Small intestine (tissue), 7 donors: ENCODE data around the gene STX10. TPM values are rescaled to one million over a fixed set of nuclear protein-coding genes. Genes with fewer than 3 reads are reported as not detected.

Source experiments
- DNase-seq, 2 donors: peaks; one replicate each; pipeline versions ENCODE4 v3.0.0 to v3.0.0-alpha.2; 2013
- FAIRE-seq: peaks from 2 replicates; lab custom pipeline; 2012; peaks lifted over from hg19 to GRCh38; lab: Jason Lieb, UNC
- H3K27ac ChIP-seq, 3 donors: one replicate each; pipeline ENCODE4 v1.5.1; 2013; ENCODE audit warnings: low read length in 2 of 3, mild to moderate bottlenecking in 2 of 3, control low read depth in 1 of 3, inconsistent platforms in 1 of 3, low read depth in 1 of 3, moderate library complexity in 1 of 3
- H3K27me3 ChIP-seq, 3 donors: one replicate each; pipeline ENCODE4 v1.6.1; 2013; ENCODE audit warnings: low read length in 3 of 3, inconsistent platforms in 1 of 3; ENCODE audit not compliant: control insufficient read depth in 3 of 3, insufficient read depth in 3 of 3
- H3K36me3 ChIP-seq, 3 donors: one replicate each; pipeline ENCODE4 v1.6.1; 2013; ENCODE audit warnings: low read length in 3 of 3, inconsistent platforms in 1 of 3, low read depth in 1 of 3, mild to moderate bottlenecking in 1 of 3, moderate library complexity in 1 of 3; ENCODE audit not compliant: control insufficient read depth in 3 of 3, insufficient read depth in 2 of 3
- H3K4me1 ChIP-seq, 3 donors: one replicate each; pipeline ENCODE4 v1.6.1; 2013; ENCODE audit warnings: low read length in 2 of 3, inconsistent platforms in 1 of 3, low read depth in 1 of 3, mild to moderate bottlenecking in 1 of 3, moderate library complexity in 1 of 3; ENCODE audit not compliant: control insufficient read depth in 3 of 3, insufficient read depth in 2 of 3
- H3K4me3 ChIP-seq, 3 donors: one replicate each; pipeline ENCODE4 v1.5.1; 2013; ENCODE audit warnings: low read length in 3 of 3, control low read depth in 1 of 3, inconsistent platforms in 1 of 3, low read depth in 1 of 3, mild to moderate bottlenecking in 1 of 3, moderate library complexity in 1 of 3
- H3K9me3 ChIP-seq, 2 donors: one replicate each; pipeline ENCODE4 v1.6.1; 2013; ENCODE audit warnings: low read depth in 1 of 2, low read length in 1 of 2; ENCODE audit not compliant: control insufficient read depth in 2 of 2, insufficient read depth in 1 of 2
- WGBS, 3 donors: extraction: QIAGEN DNeasy Blood & Tissue Kit; methylation state at CpG; one replicate each; pipeline ENCODE4 v1.1.7; 2013; 5-methylcytosine and 5-hydroxymethylcytosine counted together
- polyA plus RNA-seq, 4 donors: library from polyadenylated mRNA; stranded (reverse) in 3 of 4; unstranded in 1 of 4; fragments of 200-250 nt in 3 of 4; fragments of 120-200 nt in 1 of 4; gene quantifications; one replicate each; pipeline versions ENCODE4 v1.2.1 to v1.2.3, GENCODE V29; 2013
- donor health status: healthy with polysubstance abuse.
- donor health status: control.
- donor health status: control.
- donor health status: Bipolar disorder and iron deficiency.
- donor health status: healthy.

Gene STX10
- polyA plus RNA-seq, 4 donors: 46.3 to 162 (median 138) TPM

DNA sequence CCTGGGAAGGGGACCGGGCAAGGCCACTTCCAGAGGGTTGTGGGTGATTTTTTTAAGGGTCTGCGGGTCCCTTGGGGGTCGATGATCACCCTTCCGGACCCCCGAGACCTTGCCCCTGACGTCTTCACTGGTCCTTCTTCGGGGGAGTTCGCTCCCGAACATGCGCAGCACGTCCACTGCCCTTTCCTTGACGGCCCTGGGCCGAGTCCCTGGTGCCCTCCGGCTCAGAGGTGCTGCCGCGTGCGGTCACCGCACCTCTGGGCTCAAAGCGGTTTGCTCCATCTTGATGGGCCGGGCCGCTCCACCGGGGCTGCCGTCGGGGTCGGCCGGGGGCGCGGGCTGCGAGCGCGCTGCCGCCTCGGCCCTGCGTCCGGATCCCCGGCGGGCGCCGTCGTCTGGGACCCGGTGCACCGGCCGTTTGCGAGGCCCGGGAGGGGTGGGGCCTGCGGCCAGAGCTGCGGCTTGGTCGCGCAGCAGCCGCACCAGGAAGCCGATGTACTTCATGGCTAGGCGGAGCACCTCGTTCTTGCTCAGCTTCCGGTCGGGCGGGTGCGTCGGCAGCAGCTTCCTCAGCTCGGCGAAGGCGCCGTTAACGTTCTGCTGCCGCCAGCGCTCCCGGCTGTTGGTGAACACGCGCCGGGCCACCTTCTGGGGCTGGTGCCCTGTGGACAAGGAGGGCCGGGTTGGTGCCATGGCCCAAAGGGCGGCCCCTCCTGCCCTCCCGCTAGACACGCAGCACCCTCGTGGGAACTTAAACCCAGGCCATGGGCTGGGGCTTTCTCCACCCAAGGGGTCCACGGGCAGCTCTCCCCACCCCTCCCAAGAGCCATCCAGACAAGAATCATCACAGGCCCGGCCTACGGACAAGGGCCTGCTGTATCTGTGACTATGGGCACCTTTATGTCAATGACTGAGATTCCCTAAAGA lies 50.8 kb downstream of the STX10 start:
- peak overlapping the region; percentile 9 to 54 (median 20) for H3K4me3 ChIP-seq
- no peak for FAIRE-seq
- 4 to 10% (median 8%) methylated on average over 48 to 77 of the region's 77 CpGs for WGBS, 3 donors

DNA sequence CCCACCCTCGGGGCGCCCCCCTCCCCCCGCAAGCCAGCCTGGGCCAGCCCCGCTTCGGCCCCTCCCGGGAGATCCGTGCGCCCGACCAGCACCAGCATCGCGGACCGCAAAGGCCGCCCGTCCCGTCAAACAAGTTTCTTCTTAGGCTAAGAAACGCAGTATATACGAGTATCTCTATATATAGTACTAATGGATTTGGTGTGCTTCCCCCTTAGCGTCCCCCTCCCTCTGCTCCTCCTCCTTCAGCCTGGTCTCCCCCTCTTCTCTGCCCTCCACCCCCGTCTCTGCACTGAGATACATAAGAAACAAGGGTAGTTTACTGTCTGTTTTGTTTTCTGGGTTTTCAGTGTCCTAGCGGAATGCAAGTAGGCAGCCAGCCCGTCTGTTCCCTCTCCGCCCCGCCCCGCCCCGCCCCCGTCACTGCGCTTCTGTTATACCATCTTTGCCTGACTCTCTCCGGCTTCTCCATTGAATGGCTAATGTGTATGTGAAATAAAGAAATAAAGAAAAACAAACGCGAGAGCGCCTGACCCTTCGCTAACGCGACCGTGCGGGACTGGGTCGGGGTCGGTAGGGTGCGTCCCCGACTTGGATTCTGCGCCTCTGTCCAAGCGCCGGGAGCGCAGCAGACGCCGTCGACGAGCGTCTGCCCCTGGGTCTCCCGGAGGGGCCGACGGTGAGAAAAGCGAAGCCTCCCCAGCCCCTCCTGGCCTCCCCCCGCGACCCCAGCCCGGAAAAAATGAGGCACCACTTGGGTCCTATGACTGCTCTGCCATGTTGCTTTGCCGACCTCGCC lies 51.7 kb downstream of the STX10 start:
- Histone ChIP-seq H3K9me3 (no peaks in the 10 kb centered on the region), H3K27me3 (peaks cover 0 to 88% (median 2%) of the 10 kb centered on the region in 3 donors), H3K36me3 (peaks cover 0 to 17% (median 0%) of the 10 kb centered on the region in 3 donors), H3K4me1 (peaks cover 2 to 48% (median 14%) of the 10 kb centered on the region in 3 donors), H3K27ac (peak overlapping the region in 1 of 3 donors; percentile 91), H3K4me3 (peak overlapping the region in 2 of 3 donors; percentile 9 to 54)
- no peak for FAIRE-seq
- DNase-seq: peak; percentile 57 to 58
- WGBS, 3 donors: 2 to 6% (median 3%) methylated on average over 45 to 58 of the region's 58 CpGs

More for the DNA sequence above, 50.8 kb downstream of the STX10 start:
- peak; percentile 78 to 82 for DNase-seq
- Histone ChIP-seq H3K36me3 (peaks cover 0 to 20% (median 0%) of the 10 kb centered on the region in 3 donors), H3K4me1 (peaks cover 2 to 43% (median 14%) of the 10 kb centered on the region in 3 donors), H3K9me3 (no peaks in the 10 kb centered on the region), H3K27ac (peak overlapping the region in 2 of 3 donors; percentile 70 to 91), H3K27me3 (peaks cover 0 to 83% (median 2%) of the 10 kb centered on the region in 3 donors)

DNA sequence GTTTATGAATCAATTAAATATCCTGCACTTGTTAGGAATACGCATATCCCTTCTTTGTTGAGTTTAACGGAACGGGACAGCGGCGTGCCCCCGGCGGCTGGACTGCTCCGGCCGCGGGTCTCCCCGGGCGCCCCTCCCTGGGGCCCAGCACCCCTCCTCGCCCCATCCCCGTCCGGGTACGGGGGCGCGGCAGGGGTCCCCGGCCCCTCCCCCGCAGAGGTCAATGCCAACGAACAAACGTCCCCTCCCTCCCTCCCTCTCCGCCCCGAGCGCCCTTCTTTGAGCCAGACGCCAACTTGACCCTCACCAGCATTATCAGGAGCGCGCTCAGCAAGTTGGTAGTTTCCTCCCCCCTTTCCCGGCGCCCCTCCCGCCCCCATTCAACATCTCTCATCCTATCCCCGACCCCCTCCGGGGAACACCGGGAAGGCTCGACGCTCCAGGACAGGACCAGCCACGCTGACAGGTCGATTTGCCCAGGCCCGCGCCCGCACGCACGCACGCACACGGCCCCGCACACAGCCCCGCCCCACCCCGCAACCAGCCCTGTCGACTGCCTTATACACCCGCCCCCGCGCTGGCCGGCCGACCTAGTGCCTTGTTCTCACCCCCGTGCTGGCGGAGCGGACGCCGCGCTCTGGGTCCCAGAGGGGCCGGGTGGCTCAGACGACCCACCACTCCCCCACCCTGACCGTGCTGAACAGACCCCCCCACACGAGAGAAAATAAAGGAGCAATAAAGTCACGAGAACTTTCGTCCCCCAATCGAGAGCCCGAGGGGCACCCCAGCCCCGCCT lies 52.5 kb downstream of the STX10 start:
- Histone ChIP-seq H3K36me3 (peaks cover 0 to 17% (median 0%) of the 10 kb centered on the region in 3 donors), H3K4me3 (peak overlapping the region in 2 of 3 donors; percentile 27 to 38), H3K27me3 (peaks cover 0 to 87% (median 2%) of the 10 kb centered on the region in 3 donors), H3K4me1 (peaks cover 2 to 43% (median 14%) of the 10 kb centered on the region in 3 donors), H3K27ac (peak overlapping the region in 1 of 3 donors; percentile 39), H3K9me3 (no peaks in the 10 kb centered on the region)
- no peak for DNase-seq
- no peak for FAIRE-seq
- whole genome bisulfite sequencing, 3 donors: 7 to 12% (median 11%) methylated on average over 41 to 69 of the region's 69 CpGs

DNA sequence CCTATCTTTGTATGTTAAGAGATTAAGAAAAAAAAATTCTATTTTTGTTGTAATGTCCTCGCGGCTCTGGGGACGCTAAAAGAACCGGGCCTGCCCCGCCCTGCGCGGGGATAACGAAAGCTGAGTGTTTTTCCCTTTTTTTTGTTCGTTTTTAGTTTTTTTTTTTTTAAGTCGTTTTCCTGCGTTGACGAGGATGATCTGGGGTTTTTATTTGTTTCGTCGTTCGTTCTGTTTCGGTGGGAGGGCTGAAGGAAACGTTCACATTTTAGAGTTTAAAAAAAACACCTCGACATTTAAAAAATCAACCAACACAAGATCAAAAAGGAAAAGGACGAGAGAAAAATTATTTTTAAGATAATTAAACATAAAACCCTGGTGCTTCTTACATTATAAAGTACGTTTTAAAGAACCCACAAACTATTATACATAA lies 53.1 kb downstream of the STX10 start:
- Histone ChIP-seq H3K27me3 (peaks cover 0 to 87% (median 2%) of the 10 kb centered on the region in 3 donors), H3K4me1 (peaks cover 2 to 42% (median 14%) of the 10 kb centered on the region in 3 donors), H3K36me3 (peaks cover 0 to 14% (median 0%) of the 10 kb centered on the region in 3 donors), H3K9me3 (no peaks in the 10 kb centered on the region), H3K4me3 (no peak overlapping the region), H3K27ac (no peak overlapping the region)
- DNase-seq (no peak), FAIRE-seq (no peak)
- 27 to 62% (median 45%) methylated on average over 20 of the region's 20 CpGs for WGBS, 3 donors

DNA sequence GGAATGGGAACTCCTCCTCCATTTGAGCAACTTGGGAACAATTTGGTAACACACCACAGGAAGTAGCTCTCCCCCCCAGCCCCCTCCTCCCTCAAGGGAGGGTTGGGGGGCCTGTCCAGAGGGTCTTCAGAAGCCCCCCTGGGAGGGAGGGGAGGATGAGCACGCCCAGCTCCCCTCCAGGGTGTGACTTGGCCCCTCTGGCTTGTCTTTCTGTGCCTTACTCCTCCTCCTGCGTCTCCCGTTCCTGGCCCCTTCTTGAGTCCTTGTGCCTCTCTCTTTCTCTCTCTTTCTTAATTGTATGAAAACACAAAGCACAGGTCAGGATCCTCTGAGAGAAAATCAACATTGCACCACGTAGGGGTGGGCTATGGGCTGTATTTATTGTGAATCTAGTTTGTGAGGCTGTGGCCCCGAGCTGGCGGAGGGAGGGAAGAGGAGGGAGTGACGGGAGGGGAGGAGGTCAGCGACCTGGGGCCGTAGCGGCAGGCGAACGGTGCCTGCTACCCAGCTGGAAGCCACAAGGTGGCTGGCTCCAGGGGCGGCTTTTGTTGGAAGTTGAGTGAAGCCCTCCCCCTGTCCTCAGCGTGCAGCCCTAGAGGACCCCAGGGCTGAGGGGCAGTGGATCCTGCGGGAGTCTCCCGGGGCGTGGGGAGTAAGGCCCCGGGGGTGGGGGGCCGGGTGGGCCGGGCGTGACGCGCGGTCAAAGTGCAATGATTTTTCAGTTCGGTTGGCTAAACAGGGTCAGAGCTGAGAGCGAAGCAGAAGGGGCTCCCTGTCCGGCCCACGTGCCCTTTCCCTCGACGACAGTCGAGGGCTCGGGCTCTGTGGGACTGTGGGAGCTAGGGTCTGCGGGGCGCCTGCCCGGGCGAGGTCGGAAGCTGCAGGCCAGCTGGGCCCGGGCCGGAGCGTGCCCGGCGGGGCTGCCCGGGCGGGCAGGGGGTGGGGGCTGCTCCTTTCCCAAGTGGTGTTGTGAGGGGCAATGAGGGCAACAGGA lies 53.9 kb downstream of the STX10 start:
- WGBS, 3 donors: 31 to 80% (median 63%) methylated on average over 37 to 44 of the region's 44 CpGs
- Histone ChIP-seq H3K27ac (peak overlapping the region in 1 of 3 donors; percentile 23), H3K9me3 (no peaks in the 10 kb centered on the region), H3K27me3 (peaks cover 0 to 87% (median 2%) of the 10 kb centered on the region in 3 donors), H3K4me1 (peaks cover 2 to 48% (median 10%) of the 10 kb centered on the region in 3 donors), H3K4me3 (peak overlapping the region in 1 of 3 donors; percentile 22), H3K36me3 (peaks cover 0 to 14% (median 0%) of the 10 kb centered on the region in 3 donors)
- DNase-seq (peak in 1 of 2 donors; percentile 54), FAIRE-seq (no peak)

DNA sequence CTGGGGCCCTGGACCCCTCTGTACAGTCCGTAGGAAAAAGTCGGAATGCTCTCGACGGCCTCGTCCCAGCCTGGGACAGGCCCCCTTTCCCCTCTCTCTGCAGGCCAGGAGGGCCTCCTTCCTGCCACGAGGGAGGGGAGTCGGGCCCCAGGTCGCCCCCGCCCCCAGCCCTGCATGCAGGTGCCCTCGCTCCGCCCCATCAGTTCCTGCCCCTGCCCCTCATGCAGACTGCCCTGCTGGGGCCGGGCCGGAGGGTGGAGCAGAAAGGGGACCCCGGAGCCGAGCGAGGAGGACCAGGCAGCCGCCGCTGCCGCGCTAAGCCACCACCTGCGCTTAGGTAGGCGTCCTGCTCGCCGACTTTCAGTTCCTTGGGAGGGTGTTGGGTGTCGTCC lies 54.8 kb downstream of the STX10 start:
- FAIRE-seq (no peak), DNase-seq (no peak)
- peaks cover 0 to 13% (median 0%) of the 10 kb centered on the region in 3 donors for H3K36me3 ChIP-seq
- WGBS, 3 donors: 47 to 91% (median 75%) methylated on average over 19 to 25 of the region's 25 CpGs
- no peak overlapping the region for H3K4me3 ChIP-seq
- no peak overlapping the region for H3K27ac ChIP-seq
- no peaks in the 10 kb centered on the region for H3K9me3 ChIP-seq
- peaks cover 0 to 79% (median 2%) of the 10 kb centered on the region in 3 donors for H3K27me3 ChIP-seq
- peaks cover 2 to 53% (median 10%) of the 10 kb centered on the region in 3 donors for H3K4me1 ChIP-seq
